Measurements from ENCODE around the gene IBTK.
"Not testable (repeated sequence)": the region's sequence is repeated elsewhere in the genome, so short reads cannot be mapped to it uniquely, and the experiment has no call there.

IBTK gene, protein sequence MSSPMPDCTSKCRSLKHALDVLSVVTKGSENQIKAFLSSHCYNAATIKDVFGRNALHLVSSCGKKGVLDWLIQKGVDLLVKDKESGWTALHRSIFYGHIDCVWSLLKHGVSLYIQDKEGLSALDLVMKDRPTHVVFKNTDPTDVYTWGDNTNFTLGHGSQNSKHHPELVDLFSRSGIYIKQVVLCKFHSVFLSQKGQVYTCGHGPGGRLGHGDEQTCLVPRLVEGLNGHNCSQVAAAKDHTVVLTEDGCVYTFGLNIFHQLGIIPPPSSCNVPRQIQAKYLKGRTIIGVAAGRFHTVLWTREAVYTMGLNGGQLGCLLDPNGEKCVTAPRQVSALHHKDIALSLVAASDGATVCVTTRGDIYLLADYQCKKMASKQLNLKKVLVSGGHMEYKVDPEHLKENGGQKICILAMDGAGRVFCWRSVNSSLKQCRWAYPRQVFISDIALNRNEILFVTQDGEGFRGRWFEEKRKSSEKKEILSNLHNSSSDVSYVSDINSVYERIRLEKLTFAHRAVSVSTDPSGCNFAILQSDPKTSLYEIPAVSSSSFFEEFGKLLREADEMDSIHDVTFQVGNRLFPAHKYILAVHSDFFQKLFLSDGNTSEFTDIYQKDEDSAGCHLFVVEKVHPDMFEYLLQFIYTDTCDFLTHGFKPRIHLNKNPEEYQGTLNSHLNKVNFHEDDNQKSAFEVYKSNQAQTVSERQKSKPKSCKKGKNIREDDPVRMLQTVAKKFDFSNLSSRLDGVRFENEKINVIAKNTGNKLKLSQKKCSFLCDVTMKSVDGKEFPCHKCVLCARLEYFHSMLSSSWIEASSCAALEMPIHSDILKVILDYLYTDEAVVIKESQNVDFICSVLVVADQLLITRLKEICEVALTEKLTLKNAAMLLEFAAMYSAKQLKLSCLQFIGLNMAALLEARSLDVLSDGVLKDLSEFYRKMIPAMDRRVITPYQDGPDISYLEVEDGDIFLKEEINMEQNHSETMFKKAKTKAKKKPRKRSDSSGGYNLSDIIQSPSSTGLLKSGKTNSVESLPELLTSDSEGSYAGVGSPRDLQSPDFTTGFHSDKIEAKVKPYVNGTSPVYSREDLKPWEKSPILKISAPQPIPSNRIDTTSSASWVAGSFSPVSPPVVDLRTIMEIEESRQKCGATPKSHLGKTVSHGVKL (N-terminal part only)

DNA sequence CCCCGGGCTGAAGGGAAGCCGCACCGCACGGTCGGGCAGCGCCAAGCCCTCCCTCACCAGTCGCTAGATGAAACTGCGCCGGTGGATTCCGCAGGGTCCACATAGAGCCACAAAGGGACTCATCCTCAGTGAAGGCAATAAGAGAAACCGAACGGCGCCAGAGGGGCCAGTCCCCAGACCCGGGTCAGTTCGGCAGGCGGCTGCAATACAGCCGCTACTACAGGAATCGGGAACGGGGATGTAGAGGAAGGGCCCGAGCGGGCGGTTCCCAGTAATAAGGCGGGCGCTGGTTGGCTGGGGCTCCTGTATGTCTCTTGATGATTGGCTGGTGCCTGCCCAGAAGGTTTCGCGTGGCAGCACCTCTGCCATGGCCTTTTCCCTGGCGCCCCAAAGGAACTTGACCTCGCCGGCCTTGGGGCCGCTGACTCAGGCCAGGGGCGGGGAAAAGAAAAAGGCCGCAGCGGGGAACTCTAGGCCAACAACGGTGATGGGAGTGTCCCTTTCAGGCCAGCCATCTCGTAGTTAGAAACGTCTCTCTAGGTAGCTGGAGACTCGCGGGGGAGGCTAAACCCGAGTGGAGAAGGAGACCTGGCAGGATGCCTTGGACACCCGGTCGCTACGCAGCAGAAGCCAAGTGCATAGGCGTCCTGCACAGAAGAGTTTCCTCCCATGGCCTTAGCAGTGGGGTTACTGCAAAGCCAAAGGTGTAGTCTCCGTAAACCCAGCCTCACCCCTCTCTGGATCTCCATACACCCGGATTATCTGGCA lies at the start of gene IBTK:
TSS of gene IBTK (minus strand) at position 240 of the 768 bp plus-strand sequence. CDS start 7,258 bp downstream, outside the sequence.
- DNase-seq, result peak; percentile 90 to 94

DNA sequence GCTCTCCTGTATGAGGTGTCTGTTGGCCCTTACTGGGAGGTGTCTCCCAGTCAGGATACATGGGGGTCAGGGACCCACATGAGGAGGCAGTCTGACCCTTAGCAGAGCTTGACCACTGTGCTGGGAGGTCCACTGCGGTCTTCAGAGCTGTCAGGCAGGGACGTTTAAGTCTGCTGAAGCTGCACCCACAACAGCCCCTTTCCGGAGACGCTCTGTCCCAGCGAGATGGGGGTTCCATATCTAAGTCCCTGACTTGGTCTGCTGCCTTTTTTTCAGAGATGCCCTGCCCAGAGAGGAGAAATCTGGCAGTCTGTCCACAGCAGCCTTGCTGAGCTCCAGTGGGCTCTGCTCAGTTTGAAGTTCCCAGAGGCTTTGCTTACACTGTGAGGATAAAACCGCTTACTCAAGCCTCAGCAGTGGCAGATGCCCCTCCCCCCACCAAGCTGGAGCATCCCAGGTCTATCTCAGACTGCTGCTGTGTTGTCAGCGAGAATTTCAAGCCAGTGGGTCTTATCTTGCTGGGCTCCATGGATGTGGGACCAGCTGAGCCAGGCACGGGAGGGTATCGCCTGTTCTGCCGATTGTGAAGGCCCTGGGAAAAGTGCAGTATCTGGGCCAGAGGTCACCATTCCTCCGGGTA lies 36.3 kb upstream of the IBTK start:
- no peak for DNase-seq

DNA sequence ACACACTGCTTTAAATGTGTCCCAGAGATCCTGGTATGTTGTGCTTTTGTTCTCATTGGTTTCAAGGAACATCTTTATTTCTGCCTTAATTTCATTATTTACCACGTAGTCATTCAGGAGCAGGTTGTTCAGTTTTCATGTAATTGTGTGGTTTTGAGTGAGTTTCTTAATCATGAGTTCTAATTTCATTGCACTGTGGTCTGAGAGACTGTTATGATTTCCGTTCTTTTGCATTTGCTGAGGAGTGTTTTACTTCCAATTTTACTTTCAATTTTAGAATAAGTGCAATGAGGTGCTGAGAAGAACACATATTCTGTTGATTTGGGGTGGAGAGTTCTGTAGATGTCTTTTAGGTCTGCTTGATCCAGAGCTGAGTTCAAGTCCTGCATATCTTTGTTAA lies 34.0 kb upstream of the IBTK start:
- DNase-seq, result peak in 1 of 2 donors; percentile 28

DNA sequence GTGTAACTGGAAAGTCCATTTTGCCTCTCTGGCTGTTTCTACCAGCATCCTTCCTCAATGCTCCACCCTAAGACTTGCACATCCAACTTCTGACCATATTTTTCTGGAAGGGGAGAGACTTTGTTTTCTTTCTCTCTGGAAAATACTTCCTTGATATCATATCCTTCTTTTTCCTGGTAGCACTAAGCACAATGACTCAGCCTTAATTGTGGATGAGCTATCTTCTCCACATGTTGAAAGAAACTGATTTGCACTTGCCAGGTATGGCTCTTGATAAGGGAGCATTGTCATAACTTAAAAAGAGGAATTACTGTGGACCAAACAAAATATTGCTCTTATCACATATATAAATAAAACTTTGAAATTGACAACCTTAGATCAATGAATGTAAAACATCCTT lies 30.1 kb upstream of the IBTK start:
- DNase-seq, result no peak

DNA sequence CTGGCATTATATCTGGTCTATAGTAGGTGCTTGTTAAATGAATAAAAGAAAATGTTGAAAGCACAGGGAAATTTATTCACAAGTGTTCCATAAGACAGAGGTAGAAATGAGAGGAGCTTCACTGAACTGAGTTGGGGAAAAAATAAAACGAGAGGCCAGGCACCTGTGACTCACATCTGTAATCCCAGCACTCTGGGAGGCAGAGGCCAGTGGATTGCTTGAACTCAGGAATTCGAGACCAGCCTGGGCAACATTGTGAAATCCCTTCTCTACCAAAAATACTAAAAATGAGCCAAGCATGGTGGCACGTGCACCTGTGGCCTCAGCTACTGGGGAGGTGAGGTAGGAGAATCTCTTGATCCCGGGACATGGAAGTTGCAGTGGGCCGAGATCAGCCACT lies 28.1 kb upstream of the IBTK start:
- DNase-seq, result no peak

DNA sequence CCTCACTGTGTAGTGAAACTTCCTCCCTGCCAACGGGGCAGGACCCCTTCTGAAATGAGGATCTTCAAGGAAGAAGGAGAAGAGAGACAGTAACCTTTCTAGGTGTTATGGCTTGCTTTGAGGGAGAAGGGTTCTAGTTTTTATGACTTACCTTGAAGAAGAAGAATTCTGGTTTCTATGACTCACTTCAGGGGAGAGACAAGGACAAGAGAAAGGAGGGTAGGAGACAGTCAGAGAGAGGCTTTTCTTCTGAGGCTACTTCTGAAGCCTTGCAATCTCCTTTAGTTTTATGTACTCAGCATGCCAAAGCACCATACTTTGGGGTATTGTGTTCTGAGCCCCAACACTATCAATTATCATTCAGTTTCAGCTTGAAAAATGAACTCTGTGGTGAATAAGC lies 25.8 kb upstream of the IBTK start:
- DNase-seq, result no peak

DNA sequence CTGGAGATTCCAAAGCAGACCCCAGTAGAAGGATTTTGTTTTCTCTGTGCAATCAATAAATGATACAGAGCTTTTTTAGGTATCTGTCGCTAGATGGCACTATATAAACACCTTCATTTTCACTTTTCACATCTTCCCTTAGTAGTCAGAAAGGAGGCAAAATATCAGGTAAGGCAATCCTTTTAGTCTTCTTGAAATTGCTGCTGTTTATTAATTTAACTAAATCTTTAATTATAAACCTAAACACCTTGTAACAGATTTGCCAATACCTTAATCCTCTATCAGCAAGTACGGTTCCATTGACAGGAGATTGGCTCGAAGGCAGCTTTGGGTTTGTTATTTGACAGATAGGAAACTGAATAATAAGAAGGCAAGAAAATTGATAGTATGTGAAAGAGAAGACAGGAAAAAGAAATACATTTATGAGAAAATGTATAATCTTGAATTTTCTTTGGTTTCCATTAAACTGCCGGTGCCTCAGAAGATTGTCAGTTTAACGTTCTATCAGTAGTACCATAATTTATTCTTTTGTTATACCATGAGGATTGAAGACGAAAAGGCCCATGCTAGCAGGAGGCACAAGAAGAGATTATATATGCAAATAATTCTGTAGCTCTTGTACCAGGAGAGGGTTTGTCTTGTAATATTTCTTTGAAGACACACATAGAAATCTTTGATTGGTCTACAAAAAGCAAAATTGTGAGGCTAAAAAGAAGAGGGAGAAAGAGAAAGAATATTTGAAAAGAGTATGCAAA lies 23.5 kb upstream of the IBTK start:
- peak in 1 of 2 donors; percentile 48 for DNase-seq

DNA sequence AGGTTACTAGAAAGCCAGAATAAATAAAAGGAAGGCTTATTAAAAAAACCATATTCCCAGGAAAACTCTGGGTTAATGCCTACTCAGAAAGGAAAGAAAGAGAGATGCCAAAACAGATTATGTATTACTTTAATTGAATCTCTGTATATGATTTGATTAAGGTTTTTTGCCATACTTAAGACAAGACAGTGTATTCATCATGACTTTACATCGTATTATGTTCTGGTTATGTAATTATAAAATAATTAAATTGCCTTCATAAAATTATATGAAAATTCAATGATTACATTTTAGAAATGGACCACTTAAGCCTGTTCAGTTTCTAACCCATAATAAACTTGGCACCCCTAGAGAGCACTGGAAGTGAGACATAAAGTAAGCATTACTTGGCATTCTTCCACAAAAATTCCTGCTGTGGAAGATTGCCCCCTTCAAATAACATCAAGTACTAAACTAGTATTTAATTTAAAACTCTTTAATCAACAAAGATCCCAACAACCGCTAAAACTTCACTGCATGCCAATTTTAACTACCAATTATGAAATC lies 20.8 kb upstream of the IBTK start:
- no peak for DNase-seq

DNA sequence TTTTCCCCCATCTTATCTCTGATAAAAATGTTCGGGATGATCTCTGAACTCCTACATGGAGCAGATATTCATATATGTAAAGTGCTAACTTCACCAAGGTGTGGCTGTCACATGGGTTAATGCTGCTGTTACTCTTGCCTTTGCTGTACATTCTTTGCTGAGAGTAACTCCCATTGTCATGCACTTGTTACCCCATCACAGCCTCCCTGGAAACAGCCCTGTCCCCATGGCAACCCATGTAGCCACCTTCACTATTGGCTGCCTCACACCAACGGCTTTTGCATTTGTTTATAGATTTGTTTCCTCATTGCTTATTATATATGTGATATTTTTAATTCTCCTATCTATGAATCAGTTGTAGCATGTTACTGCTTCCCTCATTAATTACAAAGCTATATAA lies 17.3 kb upstream of the IBTK start:
- DNase-seq, result no peak

DNA sequence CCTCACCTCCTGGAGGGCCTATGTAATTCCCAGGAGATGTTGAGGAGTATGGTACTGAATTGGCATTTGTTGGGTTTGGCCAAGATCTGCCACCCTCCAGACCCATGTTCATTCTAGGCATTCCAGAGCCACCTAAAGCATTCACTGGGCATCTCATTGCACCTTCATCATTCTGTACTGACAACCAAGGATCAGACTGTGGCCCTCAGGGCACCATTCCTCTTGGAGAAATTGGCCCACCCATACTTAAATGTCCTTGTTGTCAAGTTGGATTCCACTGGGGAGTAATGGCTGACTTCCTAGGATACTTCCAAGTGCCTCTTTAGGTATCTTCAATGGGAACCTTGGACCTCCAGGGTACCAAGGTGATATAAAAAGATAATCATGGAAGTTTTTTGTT lies 16.8 kb upstream of the IBTK start:
- no peak for DNase-seq

DNA sequence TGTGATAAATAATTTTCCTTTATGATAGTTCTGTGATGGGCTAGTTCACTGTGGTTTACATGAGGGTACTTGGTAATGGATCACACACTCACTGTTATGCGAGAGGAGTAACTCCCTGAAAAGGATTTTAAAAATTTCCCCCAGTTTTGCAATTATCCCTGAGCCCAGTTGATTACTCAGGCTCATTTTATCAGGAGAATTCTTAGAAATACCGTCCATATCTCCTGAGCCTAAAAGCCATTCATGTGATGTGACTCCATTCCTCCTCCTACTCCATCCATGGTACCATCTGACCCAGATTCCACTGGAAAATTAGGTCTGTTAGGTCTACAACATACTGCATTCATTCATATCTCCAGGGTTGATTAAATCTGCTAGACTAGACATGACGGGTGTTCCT lies 16.4 kb upstream of the IBTK start:
- DNase-seq, result no peak

DNA sequence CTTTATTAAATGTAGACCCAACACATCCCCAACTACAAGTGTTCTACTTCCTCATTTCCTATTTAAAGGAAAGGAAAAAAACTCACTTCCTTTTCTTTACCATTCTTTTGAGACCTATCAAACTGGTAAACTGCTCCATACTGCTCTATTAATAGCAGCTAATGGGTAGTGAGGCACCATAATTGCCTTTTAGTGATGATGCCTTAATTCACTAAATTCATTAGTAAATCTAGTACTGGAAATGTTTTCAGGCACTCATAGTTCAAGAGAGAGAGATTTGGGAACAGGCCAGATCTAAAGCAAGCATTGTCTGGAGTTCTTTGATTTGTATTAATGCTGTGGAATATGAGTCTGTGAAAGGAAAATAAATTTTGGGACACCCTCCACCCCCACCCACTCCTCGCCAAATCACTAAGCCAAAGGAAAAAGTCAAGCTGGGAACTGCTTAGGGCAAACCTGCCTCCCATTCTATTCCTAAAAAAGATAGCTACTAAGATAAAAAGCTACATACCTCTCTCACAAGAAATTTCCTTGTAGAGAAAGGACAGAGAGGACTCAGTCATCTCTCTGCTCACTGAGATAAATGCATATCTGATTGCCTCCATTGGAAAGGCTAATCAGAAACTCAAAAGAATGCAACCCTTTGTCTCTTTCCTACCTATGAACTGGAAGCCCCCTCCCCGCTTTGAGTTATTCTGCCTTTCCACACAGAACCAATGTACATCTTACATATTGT lies 13.6 kb upstream of the IBTK start:
- DNase-seq, result no peak

DNA sequence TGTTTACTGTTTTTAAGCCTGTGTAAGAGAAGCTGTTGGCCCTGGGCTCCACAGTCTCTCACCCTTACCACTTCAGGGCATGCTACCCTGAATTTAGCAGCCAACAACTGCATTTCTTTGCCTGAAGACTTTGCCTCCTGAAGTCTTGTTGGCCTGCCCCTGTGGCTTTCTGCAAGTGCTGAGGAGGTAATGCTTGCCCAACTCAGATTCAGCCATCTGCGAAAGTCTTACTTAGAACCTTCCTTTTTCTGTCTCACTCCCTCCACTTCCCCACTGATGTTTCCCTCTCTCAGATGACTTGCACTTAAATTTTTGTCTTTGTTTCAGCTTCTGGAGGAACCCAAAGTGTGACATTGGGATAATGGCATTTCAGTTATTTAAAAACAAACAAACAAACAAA lies 11.8 kb upstream of the IBTK start:
- no peak for DNase-seq

DNA sequence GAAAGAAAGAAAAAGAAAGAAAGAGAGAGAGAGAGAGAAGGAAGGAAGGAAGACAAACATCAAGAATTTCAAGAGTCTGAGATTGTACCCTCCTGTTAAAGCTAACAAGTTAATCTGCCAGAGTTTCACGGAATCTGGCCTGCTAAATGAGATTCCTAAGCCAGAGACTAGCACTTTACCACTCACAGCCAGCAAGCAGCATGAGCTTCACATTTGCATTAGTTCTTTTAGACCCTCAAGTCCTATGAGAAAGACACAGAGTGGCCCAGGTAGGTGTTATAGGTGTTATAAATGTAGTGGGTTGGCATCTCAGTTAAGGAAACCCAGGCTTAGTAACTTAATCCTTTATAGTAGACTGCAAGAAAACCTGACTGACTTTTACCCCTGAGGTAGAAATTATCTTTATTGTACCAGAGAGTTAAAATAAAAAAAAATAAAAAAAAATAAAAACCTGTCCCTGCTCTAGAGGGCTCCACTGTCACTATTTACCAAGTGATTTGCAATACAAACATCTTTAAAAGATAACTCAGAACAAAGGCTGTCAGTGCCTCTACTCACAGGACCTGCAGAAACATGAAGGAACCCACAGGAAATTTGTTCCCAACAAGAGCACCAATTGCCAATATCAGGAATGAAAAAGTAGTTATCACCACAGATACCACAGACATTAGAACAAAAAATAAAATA lies 9.7 kb upstream of the IBTK start:
- no peak for DNase-seq

DNA sequence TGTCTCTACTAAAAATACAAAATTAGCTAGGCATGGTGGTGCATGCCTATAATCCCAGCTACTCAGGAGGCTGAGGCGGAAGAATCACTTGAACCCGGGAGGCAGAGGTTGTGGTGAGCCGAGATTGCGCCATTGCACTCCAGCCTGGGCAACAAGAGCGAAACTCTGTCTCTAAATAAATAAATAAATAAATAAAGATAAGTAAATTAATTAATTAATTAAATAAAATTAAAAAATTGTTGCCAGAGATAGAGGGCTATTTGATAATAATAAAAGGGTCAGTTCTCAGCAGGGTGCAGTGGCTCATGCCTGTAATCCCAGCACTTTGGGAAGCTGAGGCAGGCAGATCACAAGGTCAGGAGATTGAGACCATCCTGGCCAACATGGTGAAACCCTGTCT lies 7.2 kb upstream of the IBTK start:
- not testable (repeated sequence) for DNase-seq

DNA sequence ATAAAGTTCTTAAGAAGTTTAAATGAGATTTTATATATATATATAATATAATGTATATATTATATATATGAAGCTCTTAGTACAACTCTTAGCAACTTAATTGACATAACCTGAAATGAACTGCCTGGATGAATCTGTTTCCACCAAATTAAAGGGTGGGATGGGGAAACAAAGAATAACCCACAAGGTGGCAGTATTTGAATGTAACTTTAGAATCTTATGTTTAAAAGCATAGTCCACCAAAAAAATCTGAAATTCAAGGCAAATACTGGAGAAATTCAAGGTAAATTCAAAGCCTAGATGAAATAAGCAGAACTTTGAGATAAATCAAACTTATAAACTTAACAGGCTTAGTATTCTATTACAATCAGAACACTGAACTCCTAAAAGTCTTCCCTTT lies 4.4 kb upstream of the IBTK start:
- peak in 1 of 2 donors; percentile 50 for DNase-seq

DNA sequence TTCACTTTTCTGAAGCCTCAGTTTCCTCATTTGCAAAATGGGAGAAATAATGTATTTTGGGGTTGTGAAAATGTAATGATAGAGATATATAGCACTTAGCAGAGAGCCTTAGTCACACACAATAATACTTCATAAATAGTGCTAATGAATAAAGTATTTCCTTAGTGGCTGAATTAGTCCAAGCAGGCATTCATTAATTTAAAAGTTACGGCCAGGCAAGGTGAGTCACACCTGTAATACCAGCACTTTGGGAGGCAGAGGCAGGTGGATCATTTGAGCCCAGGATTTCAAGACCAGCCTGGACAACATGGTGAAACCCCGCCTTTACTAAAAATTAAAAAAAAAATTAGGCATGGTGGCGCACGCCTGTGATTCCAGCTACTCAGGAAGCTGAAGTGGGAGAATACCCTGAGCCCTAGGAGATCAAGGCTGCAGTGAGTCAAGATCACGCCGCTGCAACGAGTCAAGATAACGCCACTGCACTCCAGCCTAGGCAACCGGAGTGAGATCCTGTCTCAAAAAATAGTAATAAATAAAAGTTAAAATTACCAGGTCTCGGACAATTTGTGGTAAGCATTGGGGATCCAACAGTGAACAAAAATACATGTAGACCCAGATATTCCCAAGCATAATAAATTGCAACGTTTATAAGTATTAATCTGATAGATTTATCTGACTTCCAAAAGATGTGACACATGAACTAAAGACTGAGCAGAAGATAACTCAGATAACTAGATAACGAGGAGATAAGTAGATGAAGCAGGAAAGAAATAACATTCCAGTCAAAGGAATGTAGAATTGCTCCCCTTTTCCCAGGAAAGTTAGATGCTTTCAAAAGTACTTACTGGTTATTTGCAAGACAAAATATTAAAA lies 2.1 kb upstream of the IBTK start:
- no peak for DNase-seq

DNA sequence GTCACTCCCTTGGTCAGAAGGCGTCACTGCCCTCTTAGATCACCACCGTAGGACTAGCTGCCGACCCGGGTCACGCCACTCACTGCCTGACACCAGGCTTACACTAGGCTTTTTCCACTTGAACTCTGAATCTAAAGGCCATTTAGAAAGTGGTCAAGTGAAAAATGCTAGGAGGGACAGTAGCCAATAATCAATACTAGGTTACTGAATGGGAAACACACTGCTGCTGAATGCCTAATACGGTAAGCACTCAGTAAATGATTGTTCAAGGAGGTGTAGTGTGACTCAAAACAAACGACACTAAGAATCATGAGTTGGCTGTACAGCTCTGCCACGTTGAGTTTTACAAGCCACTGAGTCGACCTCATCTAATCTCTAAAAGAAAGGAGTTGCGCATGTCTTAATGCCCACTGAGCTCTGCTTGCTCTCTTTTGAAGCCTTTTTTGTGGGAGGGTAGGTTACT lies 760 bp upstream of the IBTK start:
- peak in 1 of 2 donors; percentile 12 for DNase-seq

Data from CD4-positive, alpha-beta T cell treated with Interferon alpha-2 for 1 hour (primary cell).